ENCODE measurements around the gene TM9SF2. TPM values are rescaled to one million over a fixed set of nuclear protein-coding genes. Genes with fewer than 3 reads are reported as not detected.
"Not testable (repeated sequence)": the region's sequence is repeated elsewhere in the genome, so short reads cannot be mapped to it uniquely, and the experiment has no call there.

Gene TM9SF2, protein sequence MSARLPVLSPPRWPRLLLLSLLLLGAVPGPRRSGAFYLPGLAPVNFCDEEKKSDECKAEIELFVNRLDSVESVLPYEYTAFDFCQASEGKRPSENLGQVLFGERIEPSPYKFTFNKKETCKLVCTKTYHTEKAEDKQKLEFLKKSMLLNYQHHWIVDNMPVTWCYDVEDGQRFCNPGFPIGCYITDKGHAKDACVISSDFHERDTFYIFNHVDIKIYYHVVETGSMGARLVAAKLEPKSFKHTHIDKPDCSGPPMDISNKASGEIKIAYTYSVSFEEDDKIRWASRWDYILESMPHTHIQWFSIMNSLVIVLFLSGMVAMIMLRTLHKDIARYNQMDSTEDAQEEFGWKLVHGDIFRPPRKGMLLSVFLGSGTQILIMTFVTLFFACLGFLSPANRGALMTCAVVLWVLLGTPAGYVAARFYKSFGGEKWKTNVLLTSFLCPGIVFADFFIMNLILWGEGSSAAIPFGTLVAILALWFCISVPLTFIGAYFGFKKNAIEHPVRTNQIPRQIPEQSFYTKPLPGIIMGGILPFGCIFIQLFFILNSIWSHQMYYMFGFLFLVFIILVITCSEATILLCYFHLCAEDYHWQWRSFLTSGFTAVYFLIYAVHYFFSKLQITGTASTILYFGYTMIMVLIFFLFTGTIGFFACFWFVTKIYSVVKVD
- total RNA-seq = 77.5 and 78.5 TPM in 2 replicates

DNA sequence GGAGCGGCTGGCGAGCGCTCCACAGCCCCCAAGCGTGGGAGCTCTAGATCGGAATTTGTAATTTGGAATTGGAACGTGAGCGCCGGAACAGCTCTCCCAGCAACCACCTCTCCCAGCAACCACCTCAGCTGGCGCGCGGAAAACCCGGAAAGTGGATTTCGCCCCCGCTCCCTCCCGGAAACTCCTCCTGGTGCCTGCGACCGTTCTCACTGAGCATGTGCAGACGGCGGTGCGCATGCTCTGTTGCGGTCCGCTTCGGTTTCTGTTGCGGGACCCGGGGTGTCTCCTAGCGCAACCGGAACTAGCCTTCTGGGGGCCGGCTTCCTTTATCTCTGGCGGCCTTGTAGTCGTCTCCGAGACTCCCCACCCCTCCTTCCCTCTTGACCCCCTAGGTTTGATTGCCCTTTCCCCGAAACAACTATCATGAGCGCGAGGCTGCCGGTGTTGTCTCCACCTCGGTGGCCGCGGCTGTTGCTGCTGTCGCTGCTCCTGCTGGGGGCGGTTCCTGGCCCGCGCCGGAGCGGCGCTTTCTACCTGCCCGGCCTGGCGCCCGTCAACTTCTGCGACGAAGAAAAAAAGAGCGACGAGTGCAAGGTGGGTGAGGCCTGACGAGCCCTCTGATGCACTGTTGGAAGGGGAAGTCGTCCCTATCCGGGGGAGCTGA lies at the start of gene TM9SF2:
Gene TM9SF2 (plus strand): TSS at position 289 of the 664 bp plus-strand sequence. CDS start 135 bp downstream, at position 424.
- Mint-ChIP-seq H3K27ac (peak within 1 kb of the TSS; percentile 86), H3K36me3 (ENCODE audit: low read depth) (peaks cover 18% of the 10 kb centered on the region), H3K27me3 (ENCODE audit: low read depth) (no peaks in the 10 kb centered on the region), H3K4me1 (ENCODE audit: low read depth) (peaks cover 56% of the 10 kb centered on the region), H3K9me3 (peaks cover 8% of the 10 kb centered on the region), H3K4me3 (ENCODE audit: low read depth) (peak within 1 kb of the TSS; percentile 89)
- peak; percentile 97 for DNase-seq (ENCODE audit: low spot score)
- intact Hi-C loops (cut with micrococcal nuclease) = loop anchor here (1.0 to 10.0 kb wide), 4 partner anchors 144 to 414 kb away; partner anchors contain the start of gene UBAC2

DNA sequence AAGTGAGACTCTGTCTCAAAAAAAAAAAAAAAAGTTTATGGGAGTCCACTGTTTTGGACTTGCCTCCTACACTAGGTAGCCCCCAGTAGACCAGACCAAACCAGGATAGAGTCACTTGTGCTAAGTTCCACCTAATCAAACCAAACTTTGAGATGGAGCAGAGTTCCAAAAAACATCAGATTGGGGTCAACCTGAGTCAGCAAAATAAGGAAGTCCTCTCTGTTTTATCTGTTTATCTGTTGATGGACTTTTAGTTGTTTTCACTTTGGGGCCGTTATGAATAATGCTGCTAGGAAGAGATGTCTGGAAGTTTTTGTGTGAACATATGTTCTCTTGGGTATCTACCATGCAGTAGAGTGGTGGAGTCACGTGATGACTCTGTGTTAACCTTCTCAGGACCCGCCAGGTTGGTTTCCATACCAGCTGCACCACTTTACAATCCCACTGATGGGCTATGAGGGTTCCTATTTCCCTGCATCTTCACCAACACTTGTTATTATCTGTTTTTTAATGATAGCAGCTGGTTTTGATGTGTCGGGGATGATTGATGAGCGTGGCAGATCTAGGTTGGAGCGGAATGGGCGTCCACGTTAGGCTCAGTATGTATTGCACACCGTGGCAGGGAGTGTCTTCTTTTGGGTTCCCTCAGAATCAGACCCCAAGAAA lies 46.6 kb upstream of the TM9SF2 start:
- Mint-ChIP-seq H3K9me3 (peaks cover 11% of the 10 kb centered on the region), H3K4me3 (ENCODE audit: low read depth) (no peak overlapping the region), H3K4me1 (ENCODE audit: low read depth) (peaks cover 33% of the 10 kb centered on the region), H3K36me3 (ENCODE audit: low read depth) (peaks cover 6% of the 10 kb centered on the region), H3K27me3 (ENCODE audit: low read depth) (no peaks in the 10 kb centered on the region), H3K27ac (no peak overlapping the region)
- DNase-seq (ENCODE audit: low spot score) = no peak
- intact Hi-C loops (cut with micrococcal nuclease) = no loop called here

DNA sequence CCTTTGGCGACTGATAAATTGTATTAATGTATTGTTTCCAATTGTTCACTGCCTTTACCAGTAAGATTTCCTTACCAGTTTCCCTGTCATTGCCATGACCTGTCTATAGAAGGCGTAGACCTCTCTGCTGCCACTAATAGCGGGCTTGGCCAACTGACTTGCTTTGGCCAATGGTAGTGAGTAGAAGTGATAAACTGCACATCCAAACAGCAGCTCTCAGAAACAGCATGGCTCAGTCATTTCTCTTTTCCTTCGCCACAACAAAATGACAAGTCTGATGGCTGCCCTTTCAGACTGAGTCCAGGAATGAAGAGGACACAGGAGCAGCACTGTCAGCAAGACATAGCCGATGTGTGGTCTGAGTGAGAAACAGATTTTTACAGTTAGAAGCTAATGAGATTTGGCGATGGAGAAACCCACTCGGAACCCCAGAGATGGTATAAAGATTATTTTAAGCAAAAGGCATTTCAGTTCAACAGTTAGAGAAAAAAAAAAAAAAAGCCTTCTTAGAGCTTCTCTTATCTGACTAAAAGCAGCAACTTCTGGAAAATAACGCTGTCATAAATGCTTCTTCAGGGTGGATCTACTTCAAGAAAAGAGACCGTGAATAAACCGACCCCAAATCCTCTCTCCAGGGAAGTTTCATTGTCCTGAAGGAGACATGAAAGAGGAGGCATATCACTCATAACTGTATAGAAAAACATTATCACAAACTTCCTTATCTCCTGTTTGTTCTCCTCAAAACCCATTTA lies 42.0 kb upstream of the TM9SF2 start:
- intact Hi-C loops (cut with micrococcal nuclease) = no loop called here
- peaks cover 16% of the 10 kb centered on the region for H3K4me1 Mint-ChIP-seq (ENCODE audit: low read depth)
- H3K9me3 Mint-ChIP-seq = peaks cover 10% of the 10 kb centered on the region
- H3K4me3 Mint-ChIP-seq (ENCODE audit: low read depth) = no peak overlapping the region
- no peak overlapping the region for H3K27ac Mint-ChIP-seq
- H3K36me3 Mint-ChIP-seq (ENCODE audit: low read depth) = peaks cover 6% of the 10 kb centered on the region
- no peaks in the 10 kb centered on the region for H3K27me3 Mint-ChIP-seq (ENCODE audit: low read depth)
- DNase-seq (ENCODE audit: low spot score) = no peak

DNA sequence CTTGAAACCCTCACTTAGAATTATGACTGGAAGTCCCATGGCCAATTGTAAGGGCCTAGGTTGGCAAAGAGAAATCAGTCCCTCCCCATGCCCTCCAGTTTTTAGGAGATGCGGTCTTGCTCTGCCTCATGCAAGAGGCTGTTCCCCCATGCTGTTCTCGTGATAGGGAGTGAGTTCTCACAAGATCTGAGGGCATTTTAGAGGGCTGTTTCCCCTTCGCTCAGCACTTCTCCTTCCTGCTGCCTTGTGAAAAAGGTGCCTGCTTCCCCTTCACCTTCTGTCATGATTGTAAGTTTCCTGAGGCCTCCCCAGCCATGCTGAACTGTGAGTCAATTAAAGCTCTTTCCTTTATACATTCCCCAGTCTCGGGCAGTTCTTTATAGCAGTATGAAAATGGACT lies 40.5 kb upstream of the TM9SF2 start:
- H3K27me3 Mint-ChIP-seq (ENCODE audit: low read depth); H3K4me3 Mint-ChIP-seq (ENCODE audit: low read depth); DNase-seq (ENCODE audit: low spot score); H3K9me3 Mint-ChIP-seq; H3K36me3 Mint-ChIP-seq (ENCODE audit: low read depth); intact Hi-C loops (cut with micrococcal nuclease): not testable (repeated sequence)
- Mint-ChIP-seq H3K4me1 (ENCODE audit: low read depth) (peaks cover 29% of the 10 kb centered on the region), H3K27ac (peak overlapping the region; percentile 3)

DNA sequence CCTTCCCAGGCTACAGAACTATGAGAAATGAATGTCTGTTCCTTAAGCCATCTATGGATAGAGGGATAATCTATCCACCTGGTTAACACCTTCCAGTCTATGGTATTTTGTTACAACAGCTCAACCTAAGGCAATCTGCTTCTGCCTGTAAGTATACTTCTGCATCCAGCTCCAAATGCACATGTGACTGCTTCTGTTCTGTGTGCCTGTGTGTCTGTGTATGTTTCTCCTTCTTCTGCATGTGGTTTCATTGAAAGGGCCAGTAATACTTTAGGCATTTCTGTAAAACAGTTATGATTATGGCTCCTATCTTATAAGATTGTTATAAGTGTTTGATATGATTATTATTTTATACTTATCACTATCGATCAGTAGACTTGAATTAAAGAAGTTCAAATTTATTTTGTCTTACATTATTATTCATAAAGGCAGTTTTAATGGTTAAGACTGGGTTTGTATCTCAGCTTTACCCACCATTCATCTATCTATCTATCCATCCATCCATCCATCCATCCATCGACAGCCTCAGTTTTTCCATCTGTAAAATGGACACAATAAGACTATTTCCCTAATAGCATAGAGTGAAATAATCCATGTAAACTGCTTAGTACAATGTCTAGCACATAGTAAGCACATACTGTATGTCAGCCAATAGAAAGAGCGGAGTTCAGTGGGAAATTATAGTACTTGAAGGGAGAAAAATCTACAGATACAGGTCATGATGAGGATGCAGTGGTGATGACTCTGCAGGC lies 37.5 kb upstream of the TM9SF2 start:
- no peak overlapping the region for H3K4me3 Mint-ChIP-seq (ENCODE audit: low read depth)
- intact Hi-C loops (cut with micrococcal nuclease) = loop anchor here (2.0 kb wide), 1 partner anchor 33 kb away; no protein-coding TSS in a partner anchor
- H3K27ac Mint-ChIP-seq = peak overlapping the region; percentile 87
- H3K36me3 Mint-ChIP-seq (ENCODE audit: low read depth) = no peaks in the 10 kb centered on the region
- no peaks in the 10 kb centered on the region for H3K9me3 Mint-ChIP-seq
- H3K4me1 Mint-ChIP-seq (ENCODE audit: low read depth) = peaks cover 29% of the 10 kb centered on the region
- H3K27me3 Mint-ChIP-seq (ENCODE audit: low read depth) = peaks cover 3% of the 10 kb centered on the region
- DNase-seq (ENCODE audit: low spot score) = no peak

DNA sequence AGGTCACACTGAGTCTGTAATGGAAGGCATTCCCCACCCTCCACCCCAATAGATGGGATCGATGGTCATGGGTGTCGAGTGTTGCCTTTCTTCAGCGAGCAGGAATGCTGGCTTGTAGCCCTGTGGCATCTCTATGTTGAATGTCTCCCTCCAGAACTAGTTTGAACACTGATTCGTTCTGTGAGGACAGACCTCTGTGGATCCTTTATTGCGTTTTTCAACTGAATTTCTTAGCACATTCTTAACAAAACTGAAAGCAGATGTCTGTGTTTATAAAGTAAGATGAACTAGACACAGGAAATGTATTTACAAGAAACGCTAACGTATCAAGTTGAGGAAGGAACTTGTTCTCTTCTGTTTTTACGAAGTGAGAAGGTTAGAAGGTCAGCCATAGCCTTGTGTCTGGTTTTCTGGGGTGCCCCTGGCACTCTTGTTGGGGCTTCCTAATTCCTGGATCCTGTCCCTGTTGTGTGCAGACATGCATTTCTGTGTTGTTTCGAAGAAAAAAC lies 36.8 kb upstream of the TM9SF2 start:
- Mint-ChIP-seq H3K36me3 (ENCODE audit: low read depth) (no peaks in the 10 kb centered on the region), H3K4me3 (ENCODE audit: low read depth) (peak overlapping the region; percentile 21), H3K27me3 (ENCODE audit: low read depth) (peaks cover 8% of the 10 kb centered on the region), H3K4me1 (ENCODE audit: low read depth) (peaks cover 29% of the 10 kb centered on the region), H3K27ac (peak overlapping the region; percentile 87), H3K9me3 (no peaks in the 10 kb centered on the region)
- intact Hi-C loops (cut with micrococcal nuclease) = loop anchor here (2.0 kb wide), 1 partner anchor 32 kb away; no protein-coding TSS in a partner anchor
- no peak for DNase-seq (ENCODE audit: low spot score)

DNA sequence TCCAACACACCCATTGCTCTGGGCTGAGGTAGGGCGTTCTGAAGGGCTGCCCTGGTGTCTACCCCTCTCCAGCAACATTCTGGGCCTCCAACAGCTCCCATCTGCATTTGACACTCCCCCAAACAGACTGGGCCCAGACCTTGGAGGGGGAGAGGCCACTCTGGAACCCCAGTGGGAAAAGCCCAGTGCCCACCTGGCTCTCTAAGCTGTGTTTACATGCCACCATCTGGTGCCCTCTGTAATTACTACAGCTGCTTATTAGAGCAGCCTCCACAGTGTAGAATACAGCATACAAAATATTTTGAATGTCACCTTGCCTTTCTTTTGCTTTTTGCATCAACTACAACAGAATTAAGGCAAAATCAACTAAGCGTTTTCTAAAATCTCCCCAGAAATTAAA lies 35.8 kb upstream of the TM9SF2 start:
- intact Hi-C loops (cut with micrococcal nuclease) = loop anchor here (2.0 kb wide), 1 partner anchor 31 kb away; no protein-coding TSS in a partner anchor
- no peaks in the 10 kb centered on the region for H3K9me3 Mint-ChIP-seq
- H3K4me3 Mint-ChIP-seq (ENCODE audit: low read depth) = no peak overlapping the region
- peak overlapping the region; percentile 87 for H3K27ac Mint-ChIP-seq
- no peaks in the 10 kb centered on the region for H3K36me3 Mint-ChIP-seq (ENCODE audit: low read depth)
- no peak for DNase-seq (ENCODE audit: low spot score)
- H3K4me1 Mint-ChIP-seq (ENCODE audit: low read depth) = peaks cover 29% of the 10 kb centered on the region
- peaks cover 8% of the 10 kb centered on the region for H3K27me3 Mint-ChIP-seq (ENCODE audit: low read depth)

DNA sequence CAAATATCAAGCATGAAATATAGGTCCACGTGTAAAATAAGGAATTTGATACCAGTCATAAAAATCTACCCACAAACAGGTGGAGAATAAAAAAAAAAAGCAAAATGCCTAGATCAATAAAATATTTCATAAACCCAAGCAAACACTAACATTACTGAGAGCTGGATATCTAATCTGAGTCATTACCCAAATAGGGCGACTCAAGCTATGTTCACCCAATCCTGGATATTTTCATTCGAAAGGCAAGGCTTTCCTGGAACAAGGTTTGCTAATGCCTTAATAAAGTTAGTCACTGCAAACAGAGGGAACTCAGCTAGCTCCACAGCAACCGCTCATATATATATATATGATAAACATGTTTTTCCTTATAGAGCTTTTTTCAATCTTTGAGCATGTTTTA lies 33.5 kb upstream of the TM9SF2 start:
- Mint-ChIP-seq H3K27me3 (ENCODE audit: low read depth) (peaks cover 13% of the 10 kb centered on the region), H3K9me3 (no peaks in the 10 kb centered on the region), H3K36me3 (ENCODE audit: low read depth) (no peaks in the 10 kb centered on the region), H3K4me1 (ENCODE audit: low read depth) (peaks cover 22% of the 10 kb centered on the region), H3K27ac (no peak overlapping the region), H3K4me3 (ENCODE audit: low read depth) (no peak overlapping the region)
- intact Hi-C loops (cut with micrococcal nuclease) = no loop called here
- no peak for DNase-seq (ENCODE audit: low spot score)

DNA sequence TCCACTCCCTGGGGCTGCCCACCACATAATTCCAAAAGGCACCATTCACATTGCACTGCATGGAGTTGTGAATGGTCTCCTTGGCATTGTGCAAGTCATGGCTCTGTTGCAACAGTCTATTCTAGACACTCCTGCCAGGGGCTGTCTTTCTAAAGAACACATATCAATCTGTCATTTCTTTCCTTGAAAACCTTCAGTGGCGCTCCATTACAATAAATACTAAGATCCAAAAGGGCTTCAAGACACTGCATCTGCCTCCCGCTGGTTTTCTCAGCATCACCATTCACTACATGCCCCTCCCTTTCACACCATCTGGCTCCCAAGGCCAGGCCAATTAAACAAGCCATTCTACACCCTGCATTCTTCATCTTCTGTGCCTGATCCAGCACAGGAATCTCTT lies 32.2 kb upstream of the TM9SF2 start:
- Mint-ChIP-seq H3K36me3 (ENCODE audit: low read depth) (no peaks in the 10 kb centered on the region), H3K9me3 (no peaks in the 10 kb centered on the region), H3K4me3 (ENCODE audit: low read depth) (no peak overlapping the region), H3K4me1 (ENCODE audit: low read depth) (peaks cover 15% of the 10 kb centered on the region), H3K27ac (no peak overlapping the region), H3K27me3 (ENCODE audit: low read depth) (peaks cover 13% of the 10 kb centered on the region)
- DNase-seq (ENCODE audit: low spot score) = no peak
- intact Hi-C loops (cut with micrococcal nuclease) = no loop called here

DNA sequence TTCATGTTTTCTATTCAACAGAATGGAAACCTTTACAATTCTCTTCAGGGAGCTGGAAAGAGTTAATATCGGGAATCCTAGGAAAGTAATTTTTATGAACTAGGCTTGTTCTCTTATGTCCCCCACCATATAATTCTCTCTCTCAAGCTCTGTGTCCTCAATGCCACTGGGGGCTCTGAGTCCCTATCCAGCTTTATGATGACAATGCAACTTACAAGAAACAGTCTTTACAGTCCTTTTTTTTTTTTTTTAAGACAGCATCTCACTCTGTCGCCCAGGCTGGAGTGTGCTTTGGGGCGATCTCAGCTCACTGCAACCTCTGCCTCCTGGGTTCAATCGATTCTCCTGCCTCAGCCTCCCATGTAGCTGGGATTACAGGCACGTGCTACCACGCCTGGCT lies 31.2 kb upstream of the TM9SF2 start:
- intact Hi-C loops (cut with micrococcal nuclease) = no loop called here
- no peak for DNase-seq (ENCODE audit: low spot score)
- Mint-ChIP-seq H3K4me3 (ENCODE audit: low read depth) (no peak overlapping the region), H3K27ac (no peak overlapping the region), H3K27me3 (ENCODE audit: low read depth) (peaks cover 13% of the 10 kb centered on the region), H3K36me3 (ENCODE audit: low read depth) (no peaks in the 10 kb centered on the region), H3K4me1 (ENCODE audit: low read depth) (peaks cover 5% of the 10 kb centered on the region), H3K9me3 (no peaks in the 10 kb centered on the region)

Data from activated T-helper 2 cell treated with anti-CD3 and anti-CD28 coated beads, Interferon-gamma antibody, Interleukin-2, Interleukin-4, amounts not matched to agents 10 μg/mL and 5 μg/mL and 100 μg/mL, durations not matched to agents 14 hours and 24 hours and 36 hours (primary cell).